HG02870 (cell line): ENCODE results near the gene PNPLA6.
"Not testable (repeated sequence)": the region's sequence is repeated elsewhere in the genome, so short reads cannot be mapped to it uniquely, and the experiment has no call there.

Experiments
- ATAC-seq: cut with Tn5 transposase; IDR thresholded peaks from one replicate; pipeline ENCODE4 v1.9.1; 2021; ENCODE audit warnings: mild to moderate bottlenecking, moderate library complexity; ENCODE audit not compliant: unreplicated experiment

PNPLA6 gene

GRCh38 chr19:7529610-7530490 is 5.7 kb upstream of the PNPLA6 start:
- ATAC-seq = no peak

GRCh38 chr19:7533281-7533885 is 2.1 kb upstream of the PNPLA6 start:
- ATAC-seq = no peak

- ATAC-seq = no peak
Observed at GRCh38 chr19:7533925-7534480, 1.5 kb upstream of the PNPLA6 start.

GRCh38 chr19:7534531-7535046 is 928 bp upstream of the PNPLA6 start:
- ATAC-seq = no peak

DNA sequence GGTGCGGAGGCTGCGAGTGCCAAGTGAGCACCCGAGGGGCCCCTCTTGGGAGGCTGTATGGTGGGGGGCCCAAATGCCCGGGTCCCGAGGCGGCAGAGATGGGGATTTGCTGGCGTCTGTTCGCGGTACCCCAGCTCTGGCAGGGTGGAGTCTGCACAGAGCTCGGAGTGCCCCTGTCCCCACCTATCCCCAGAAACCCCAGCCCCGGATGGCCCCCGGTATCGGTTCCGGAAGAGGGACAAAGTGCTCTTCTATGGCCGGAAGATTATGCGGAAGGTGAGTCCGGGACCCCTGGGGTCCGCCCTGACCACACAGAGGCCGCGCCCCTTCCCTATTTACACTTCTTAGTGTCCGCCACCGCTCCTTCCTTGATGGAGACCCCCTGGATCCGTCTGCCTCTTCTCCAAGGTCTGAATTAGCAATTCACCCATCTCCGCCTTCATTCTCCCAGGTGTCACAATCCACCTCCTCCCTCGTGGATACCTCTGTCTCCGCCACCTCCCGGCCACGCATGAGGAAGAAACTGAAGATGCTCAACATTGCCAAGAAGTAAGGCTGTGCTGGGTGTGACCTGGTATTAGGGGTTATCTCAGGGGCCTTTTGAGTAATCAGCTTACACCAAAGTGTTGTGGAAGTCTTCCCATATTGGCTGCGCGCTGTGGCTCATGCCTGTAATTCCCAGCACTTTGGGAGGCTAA is 630 bp downstream of the PNPLA6 start:
- no peak for ATAC-seq

DNA sequence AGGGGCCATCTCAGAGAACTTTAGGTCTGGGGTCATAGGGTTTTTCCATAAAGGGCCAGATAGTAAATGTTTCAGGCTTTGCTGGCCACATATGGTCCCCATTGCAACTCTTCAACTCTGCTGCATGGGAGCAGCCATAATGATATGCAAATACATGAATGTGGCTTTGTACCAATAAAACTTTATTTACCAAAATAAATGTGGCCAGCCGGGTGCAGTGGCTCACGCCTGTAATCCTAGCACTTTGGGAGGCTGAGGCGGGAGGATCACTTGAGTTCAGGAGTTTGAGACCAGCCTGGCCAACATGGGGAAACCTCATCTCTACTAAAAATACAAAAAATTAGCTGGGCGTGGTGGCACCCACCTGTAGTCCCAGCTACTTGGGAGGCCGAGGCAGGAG is 3.5 kb downstream of the PNPLA6 start:
- not testable (repeated sequence) for ATAC-seq

GRCh38 chr19:7539827-7540425 is 4.4 kb downstream of the PNPLA6 start:
- no peak for ATAC-seq

DNA sequence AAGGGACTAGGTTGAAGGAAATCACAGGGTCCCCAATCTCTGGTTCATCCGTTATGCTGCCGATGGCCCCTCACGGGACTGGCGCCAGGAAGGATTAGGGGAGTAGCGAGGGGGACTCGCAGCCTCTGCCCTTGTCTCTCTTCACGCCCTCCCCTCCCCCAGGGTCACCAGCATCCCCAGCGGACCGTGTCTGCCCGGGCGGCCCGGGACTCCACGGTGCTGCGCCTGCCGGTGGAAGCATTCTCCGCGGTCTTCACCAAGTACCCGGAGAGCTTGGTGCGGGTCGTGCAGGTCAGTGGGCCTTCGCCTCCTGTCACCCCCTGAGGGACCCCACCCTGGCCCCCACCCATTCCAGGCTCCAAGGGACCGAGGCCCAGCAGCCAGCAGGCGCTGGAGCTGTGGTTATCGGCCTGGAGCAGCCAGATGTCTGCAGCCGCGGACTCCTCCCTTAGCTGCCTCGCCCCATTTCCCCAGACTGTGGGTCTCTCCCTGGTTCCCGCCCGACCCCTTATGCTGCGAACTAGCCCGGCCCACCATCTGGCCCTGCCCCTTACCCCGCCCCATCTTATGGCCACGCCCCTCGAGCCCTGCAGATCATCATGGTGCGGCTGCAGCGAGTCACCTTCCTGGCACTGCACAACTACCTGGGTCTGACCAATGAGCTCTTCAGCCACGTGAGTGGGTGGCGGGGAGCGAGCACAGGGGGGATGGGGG is 5.4 kb downstream of the PNPLA6 start:
- no peak for ATAC-seq

GRCh38 chr19:7541475-7541824 is 5.9 kb downstream of the PNPLA6 start:
- ATAC-seq = no peak

GRCh38 chr19:7541828-7542443 is 6.4 kb downstream of the PNPLA6 start:
- no peak for ATAC-seq

GRCh38 chr19:7542556-7543348 is 7.2 kb downstream of the PNPLA6 start:
- ATAC-seq = no peak

- no peak for ATAC-seq
Observed at GRCh38 chr19:7544626-7545025, 9.1 kb downstream of the PNPLA6 start.

GRCh38 chr19:7545300-7545699 is 9.8 kb downstream of the PNPLA6 start:
- no peak for ATAC-seq

DNA sequence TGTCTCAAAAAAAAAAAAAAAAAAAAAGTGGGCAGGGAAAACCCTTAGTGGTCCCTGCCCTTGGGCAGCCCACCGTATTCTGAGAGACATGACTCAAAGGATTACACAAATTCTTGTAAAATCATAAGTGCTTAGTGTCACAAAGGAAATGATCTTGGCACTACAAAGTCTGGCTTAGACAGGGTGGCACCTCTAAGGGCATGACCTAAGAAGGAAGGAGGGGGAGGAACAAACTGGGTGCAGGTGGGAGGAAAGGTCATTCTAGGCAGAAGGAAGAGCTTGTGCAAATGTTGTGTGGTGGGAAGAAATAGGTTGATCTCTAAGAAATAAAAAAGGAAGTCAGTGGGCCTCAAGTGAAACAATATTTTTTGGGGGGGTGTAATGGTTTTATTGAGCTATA is 10.4 kb downstream of the PNPLA6 start:
- ATAC-seq = no peak

DNA sequence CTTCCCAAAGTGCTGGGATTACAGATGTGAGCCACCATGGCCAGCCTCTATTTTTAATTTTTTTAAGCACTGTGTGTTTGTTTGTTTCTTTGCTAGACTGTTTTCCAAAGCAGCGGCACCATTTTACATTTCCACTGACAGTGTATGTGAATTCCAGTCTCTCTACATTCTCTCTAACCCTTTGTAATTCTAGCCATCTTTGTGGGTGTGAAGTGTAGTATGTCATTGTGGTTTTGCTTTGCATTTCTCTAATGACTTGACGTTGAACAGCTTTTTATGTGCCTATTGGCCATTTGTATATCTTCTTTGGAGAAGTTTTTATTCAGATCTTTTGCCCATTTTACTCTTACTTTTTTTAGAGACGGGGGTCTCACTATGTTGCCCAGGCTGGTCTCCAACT is 11.6 kb downstream of the PNPLA6 start:
- no peak for ATAC-seq

DNA sequence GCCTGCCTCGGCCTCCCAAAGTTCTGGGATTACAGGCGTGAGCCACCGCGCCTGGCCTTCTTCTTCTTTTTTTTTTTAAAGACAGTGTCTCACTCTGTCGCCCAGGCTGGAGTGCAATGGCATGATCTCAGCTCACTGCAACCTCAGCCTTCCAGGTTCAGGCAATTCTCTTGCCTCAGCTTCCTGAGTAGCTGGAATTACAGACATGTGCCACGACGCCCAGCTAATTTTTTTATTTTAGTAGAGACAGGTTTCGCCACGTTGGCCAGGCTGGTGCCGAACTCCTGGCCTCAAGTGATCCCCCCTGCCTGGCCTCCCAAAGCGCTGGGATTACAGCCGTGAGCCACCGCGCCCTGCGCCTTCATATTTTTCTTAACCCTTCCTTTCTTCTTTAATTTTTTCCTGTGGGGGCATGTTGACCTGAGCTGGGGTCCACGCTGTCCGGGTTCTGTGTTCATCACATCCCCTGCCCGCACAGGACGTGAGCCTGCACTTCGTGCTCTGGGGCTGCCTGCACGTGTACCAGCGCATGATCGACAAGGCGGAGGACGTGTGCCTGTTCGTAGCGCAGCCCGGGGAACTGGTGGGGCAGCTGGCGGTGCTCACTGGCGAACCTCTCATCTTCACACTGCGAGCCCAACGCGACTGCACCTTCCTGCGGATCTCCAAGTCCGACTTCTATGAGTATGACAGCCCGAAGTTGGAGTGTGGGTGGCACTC is 14.1 kb downstream of the PNPLA6 start:
- no peak for ATAC-seq

GRCh38 chr19:7550169-7550770 is 14.8 kb downstream of the PNPLA6 start:
- ATAC-seq = no peak
